HCT116 (cell line): ENCODE measurements around the gene LMAN1L. TPM values are rescaled to one million over a fixed set of nuclear protein-coding genes. Genes with fewer than 3 reads are reported as not detected.

Experiments
- ATAC-seq: fragments of 200-7000 bp; cut with Tn5 transposase; 2 replicates; pipeline ENCODE4 v1.9.1; 2020; ENCODE audit warnings: mild to moderate bottlenecking, moderate library complexity
- BruUV-seq: library from RNA; stranded (reverse); fragments of 400-500 nt; replicated peaks from 2 replicates; lab custom pipeline; 2021; lab: Mats Ljungman, UMichigan
- CTCF ChIA-PET: fragments of 300-600 bp; sonication (Branson Sonifier 250); formaldehyde crosslinking; loops from one replicate; lab custom pipeline; 2021; ENCODE audit warnings: antibody characterized with exemption; lab: Charles Lee
- POLR2A ChIA-PET: fragments of 300-600, 350-600 bp; sonication (Branson Sonifier 250); formaldehyde crosslinking; loops from one replicate; lab custom pipeline; 2021; ENCODE audit warnings: antibody characterized with exemption; lab: Charles Lee
- RAD21 ChIA-PET, 2 experiments: fragments of 300-600 bp; sonication (Branson Sonifier 250); formaldehyde crosslinking; loops; one replicate each; lab custom pipeline; 2023; ENCODE audit warnings: low total read pairs in 2 of 2; ENCODE audit not compliant: uncharacterized antibody in 2 of 2, unreplicated experiment in 2 of 2, low non-redundant PET in 1 of 2; lab: Charles Lee
- DNase-seq: peaks from one replicate; pipeline ENCODE4 v3.0.0-alpha.2; 2010; ENCODE audit warnings: low read depth, low spot score
- H2AFZ ChIP-seq: fragments of 200-600 bp; shearing (Covaris generic), sonication (generic); 2 replicates; pipeline ENCODE4 v1.6.1; 2017; ENCODE audit warnings: low read depth, mixed run types, mixed read lengths, antibody characterized with exemption, low read length; ENCODE audit not compliant: poor library complexity, severe bottlenecking
- H3K27ac ChIP-seq: 2 replicates; pipeline ENCODE4 v1.5.1; 2012; ENCODE audit warnings: low read depth, low read length
- H3K27me3 ChIP-seq: fragments of 200-600 bp; sonication (generic); 2 replicates; pipeline ENCODE4 v1.6.1; 2016; ENCODE audit warnings: mixed run types, low read length, mixed read lengths; ENCODE audit not compliant: insufficient read depth
- H3K36me3 ChIP-seq, 2 experiments: fragments of 200-500 bp in 1 of 2; fragments of 200-600 bp in 1 of 2; sonication (Bioruptor generic) in 1 of 2; sonication (generic) in 1 of 2; 2 replicates each; pipeline versions ENCODE4 v1.5.1 to v1.6.1; 2014 to 2016; ENCODE audit warnings: low read length in 2 of 2, inconsistent platforms in 1 of 2, mixed read lengths in 1 of 2, mixed run types in 1 of 2; ENCODE audit not compliant: insufficient read depth in 2 of 2, control insufficient read depth in 1 of 2
- H3K4me1 ChIP-seq, 2 experiments: fragments of 200-600 bp in 1 of 2; sonication (generic) in 1 of 2; 2 replicates each; pipeline versions ENCODE4 v1.5.1 to v1.6.1; 2012 to 2017; ENCODE audit warnings: low read length in 2 of 2, inconsistent platforms in 1 of 2, mild to moderate bottlenecking in 1 of 2, mixed read lengths in 1 of 2, mixed run types in 1 of 2, moderate library complexity in 1 of 2; ENCODE audit not compliant: insufficient read depth in 2 of 2, control insufficient read depth in 1 of 2
- H3K4me2 ChIP-seq: fragments of 200-600 bp; sonication (generic); 2 replicates; pipeline ENCODE4 v1.6.1; 2017; ENCODE audit warnings: mixed run types, low read length, mixed read lengths
- H3K4me3 ChIP-seq, 2 experiments: fragments of 200-600 bp in 1 of 2; sonication (generic) in 1 of 2; replicated peaks in 1 of 2; 2 replicates each; pipeline ENCODE4 v1.5.1; 2011 to 2016; ENCODE audit warnings: low read length in 2 of 2, control low read depth in 1 of 2, low read depth in 1 of 2, mild to moderate bottlenecking in 1 of 2, mixed read lengths in 1 of 2, mixed run types in 1 of 2
- H3K79me2 ChIP-seq: fragments of 200-600 bp; sonication (generic); 2 replicates; pipeline ENCODE4 v1.6.1; 2017; ENCODE audit warnings: mild to moderate bottlenecking, mixed run types, low read length, moderate library complexity, mixed read lengths; ENCODE audit not compliant: insufficient read depth
- H3K9ac ChIP-seq: fragments of 200-600 bp; sonication (generic); 2 replicates; pipeline ENCODE4 v1.6.1; 2016; ENCODE audit warnings: low read length, mixed read lengths
- H3K9me2 ChIP-seq: fragments of 200-600 bp; sonication (generic), shearing (Covaris generic); 2 replicates; pipeline ENCODE4 v1.6.1; 2017; ENCODE audit warnings: mixed run types, mild to moderate bottlenecking, moderate library complexity; ENCODE audit not compliant: insufficient read depth
- H3K9me3 ChIP-seq, 2 experiments: fragments of 200-500 bp in 1 of 2; fragments of 200-600 bp in 1 of 2; sonication (Bioruptor generic) in 1 of 2; sonication (generic) in 1 of 2; 2 replicates each; pipeline ENCODE4 v1.6.1; 2014 to 2017; ENCODE audit warnings: low read length in 2 of 2, mixed read lengths in 2 of 2, inconsistent platforms in 1 of 2, low read depth in 1 of 2, mild to moderate bottlenecking in 1 of 2, mixed run types in 1 of 2, moderate library complexity in 1 of 2; ENCODE audit not compliant: control insufficient read depth in 1 of 2, insufficient read depth in 1 of 2
- H4K20me1 ChIP-seq: fragments of 200-600 bp; sonication (generic), shearing (Covaris generic); 2 replicates; pipeline ENCODE4 v1.6.1; 2017; ENCODE audit warnings: mixed run types, mild to moderate bottlenecking, moderate library complexity; ENCODE audit not compliant: insufficient read depth
- ATF3 ChIP-seq: IDR thresholded peaks from 2 replicates; pipeline ENCODE4 v1.6.1; 2012
- CBX3 ChIP-seq: IDR thresholded peaks from 2 replicates; pipeline ENCODE4 v1.6.1; 2012; ENCODE audit warnings: low read depth
- CEBPB ChIP-seq: IDR thresholded peaks from 2 replicates; pipeline ENCODE4 v1.6.1; 2012; ENCODE audit warnings: low read depth
- EGR1 ChIP-seq: IDR thresholded peaks from 2 replicates; pipeline ENCODE4 v1.6.1; 2012; ENCODE audit warnings: low read depth
- EZH2 ChIP-seq: fragments of 200-600 bp; sonication (generic); IDR thresholded peaks from 2 replicates; pipeline ENCODE4 v1.6.1; 2017; ENCODE audit warnings: antibody characterized with exemption, mixed run types
- JUND ChIP-seq: IDR thresholded peaks from 2 replicates; pipeline ENCODE4 v1.6.1; 2012
- MAX ChIP-seq: IDR thresholded peaks from 2 replicates; pipeline ENCODE4 v1.6.1; 2012
- POLR2A ChIP-seq: IDR thresholded peaks from 2 replicates; pipeline ENCODE4 v1.7.0; 2011; ENCODE audit warnings: borderline replicate concordance; ENCODE audit not compliant: insufficient read depth, insufficient read length; ENCODE audit errors: extremely low read depth
- SIN3A ChIP-seq: IDR thresholded peaks from 2 replicates; pipeline ENCODE4 v1.6.1; 2012; ENCODE audit warnings: low read depth
- SRF ChIP-seq: IDR thresholded peaks from 2 replicates; pipeline ENCODE4 v1.6.1; 2012; ENCODE audit warnings: low read depth
- YY1 ChIP-seq: IDR thresholded peaks from 2 replicates; pipeline ENCODE4 v1.6.1; 2011; ENCODE audit warnings: low read length, low read depth, moderate library complexity, mild to moderate bottlenecking; ENCODE audit not compliant: insufficient replicate concordance; ENCODE audit errors: extremely low read depth
- ZBTB33 ChIP-seq: IDR thresholded peaks from 2 replicates; pipeline ENCODE4 v1.6.1; 2011; ENCODE audit warnings: mild to moderate bottlenecking, low read length, moderate library complexity; ENCODE audit not compliant: insufficient replicate concordance; ENCODE audit errors: extremely low read depth
- ZFX ChIP-seq: fragments of 450-650 bp; IDR thresholded peaks from 2 replicates; pipeline ENCODE4 v1.6.1; 2017
- ZNF274 ChIP-seq: fragments of 200-500 bp; sonication (Bioruptor generic); IDR thresholded peaks from 2 replicates; pipeline ENCODE4 v1.6.1; 2014; ENCODE audit warnings: mild to moderate bottlenecking, low read depth, low read length, inconsistent platforms
- intact Hi-C: fragments of 100-400 bp; cut with micrococcal nuclease; formaldehyde crosslinking; loops from 2 replicates; pipeline ENCODE4 v1.10.0; 2022
- total RNA-seq: library from RNA; stranded (reverse); gene quantifications from one replicate; pipeline ENCODE4 v1.2.1, GENCODE V29; 2021; ENCODE audit not compliant: unreplicated experiment

LMAN1L gene
- total RNA-seq, 1 experiment from 2014 or later, result 0.17 TPM

GRCh38 chr15:74869372-74869725 lies 56.7 kb downstream of the LMAN1L start:
- Histone ChIP-seq H3K9me2 (no peaks in the 10 kb centered on the region), H3K79me2 (peaks cover 78% of the 10 kb centered on the region), H3K9ac (no peak overlapping the region), H3K4me1 (peaks cover 15 to 59% of the 10 kb centered on the region in 2 experiments), H3K9me3 (no peaks in the 10 kb centered on the region), H2AFZ (no peak overlapping the region), H3K27me3 (no peaks in the 10 kb centered on the region), H3K4me3 (no peak overlapping the region), H3K4me2 (no peak overlapping the region), H3K36me3 (peaks cover 0 to 8% of the 10 kb centered on the region in 2 experiments; a peak in 1 of 4 replicates), H3K27ac (no peak overlapping the region), H4K20me1 (no peaks in the 10 kb centered on the region)
- DNase-seq (no peak), ATAC-seq (no peak)
- TF ChIP-seq ZNF274 (no peak), YY1 (no peak), ZBTB33 (no peak), EZH2 (no peak)
- ChIA-PET RAD21 (no interaction called here), CTCF (interaction anchor here (0.8 kb wide), 1 partner anchor 32 kb away, joined by 3 read pairs; no protein-coding TSS in a partner anchor), POLR2A (no interaction called here)
- BruUV-seq, result no TSS peak
- intact Hi-C loops, result no loop called here

GRCh38 chr15:74869726-74870407 lies 57.2 kb downstream of the LMAN1L start:
- no peak overlapping the region for H3K27ac ChIP-seq
- ATAC-seq, result no peak
- CTCF ChIA-PET, result interaction anchor here (0.8 kb wide), 1 partner anchor 32 kb away, joined by 3 read pairs; no protein-coding TSS in a partner anchor

More at GRCh38 chr15:74869726-74870407, 57.2 kb downstream of the LMAN1L start:
- Histone ChIP-seq H3K4me3 (no peak overlapping the region), H3K9me3 (no peaks in the 10 kb centered on the region), H2AFZ (no peak overlapping the region), H3K9me2 (no peaks in the 10 kb centered on the region), H3K36me3 (peaks cover 0 to 8% of the 10 kb centered on the region in 2 experiments; a peak in 1 of 4 replicates), H4K20me1 (no peaks in the 10 kb centered on the region), H3K9ac (no peak overlapping the region), H3K79me2 (peaks cover 74% of the 10 kb centered on the region), H3K4me2 (no peak overlapping the region), H3K27me3 (no peaks in the 10 kb centered on the region), H3K4me1 (peaks cover 15 to 54% of the 10 kb centered on the region in 2 experiments)
- no peak for DNase-seq
- intact Hi-C loops, result no loop called here
- ChIA-PET RAD21 (no interaction called here), POLR2A (no interaction called here)
- no peak for TF ChIP-seq ZFX
- no peak for TF ChIP-seq SIN3A
- TF ChIP-seq CBX3, result no peak
- TF ChIP-seq JUND, result no peak
- no peak for TF ChIP-seq POLR2A
- TF ChIP-seq CEBPB, result no peak
- no peak for TF ChIP-seq EGR1
- TF ChIP-seq ZBTB33, result no peak
- TF ChIP-seq ZNF274, result no peak
- TF ChIP-seq MAX, result no peak
- TF ChIP-seq YY1, result no peak
- TF ChIP-seq SRF, result no peak
- TF ChIP-seq ATF3, result no peak
- BruUV-seq, result no TSS peak
